HepG2 (cell line): ENCODE measurements around the gene ZFP36. TPM values are rescaled to one million over a fixed set of nuclear protein-coding genes. Genes with fewer than 3 reads are reported as not detected.
A peak's percentile ranks its signal among the peaks of the same experiment; 100 is the strongest.

Source experiments
- ARHGAP35 ChIP-seq: sonication (generic); formaldehyde crosslinking; IDR thresholded peaks from 2 replicates; pipeline ENCODE4 v1.9.0; 2022; ENCODE audit warnings: mild to moderate bottlenecking, inconsistent platforms, moderate library complexity, missing genetic modification reagents, borderline replicate concordance
- CBFB ChIP-seq: sonication (generic); formaldehyde crosslinking; IDR thresholded peaks from 2 replicates; pipeline ENCODE4 v1.4.0; 2020; ENCODE audit warnings: missing genetic modification reagents
- CC2D1A ChIP-seq: sonication (generic); formaldehyde crosslinking; IDR thresholded peaks from 2 replicates; pipeline ENCODE4 v1.8.1; 2023; ENCODE audit warnings: mild to moderate bottlenecking, missing genetic modification reagents
- DPF2 ChIP-seq: sonication (generic); formaldehyde crosslinking; IDR thresholded peaks from 2 replicates; pipeline ENCODE4 v1.4.0; 2020; ENCODE audit warnings: mild to moderate bottlenecking, low read depth, missing genetic modification reagents, borderline replicate concordance
- EP300 ChIP-seq, 3 experiments: sonication (generic) in 1 of 3; formaldehyde crosslinking in 1 of 3; IDR thresholded peaks; 2 replicates each; pipeline versions ENCODE4 v1.5.1 to v1.6.1; 2011 to 2020; ENCODE audit warnings: low read depth in 2 of 3, low read length in 2 of 3, borderline replicate concordance in 1 of 3, improper control_type of control experiment in 1 of 3, mild to moderate bottlenecking in 1 of 3, missing genetic modification reagents in 1 of 3, moderate library complexity in 1 of 3
- FOXA3 ChIP-seq: IDR thresholded peaks from 2 replicates; pipeline ENCODE4 v1.6.1; 2016; ENCODE audit warnings: missing genetic modification reagents, missing compliant biosample characterization
- GMEB1 ChIP-seq: sonication (generic); formaldehyde crosslinking; IDR thresholded peaks from 2 replicates; pipeline ENCODE4 v1.5.1; 2020; ENCODE audit warnings: missing genetic modification reagents, mild to moderate bottlenecking, borderline replicate concordance
- HDAC2 ChIP-seq: sonication (generic); formaldehyde crosslinking; IDR thresholded peaks from 2 replicates; pipeline ENCODE4 v1.4.0; 2020; ENCODE audit warnings: missing genetic modification reagents
- JARID2 ChIP-seq: sonication (generic); formaldehyde crosslinking; IDR thresholded peaks from 2 replicates; pipeline ENCODE4 v1.8.1; 2023; ENCODE audit warnings: missing genetic modification reagents, inconsistent platforms; ENCODE audit not compliant: insufficient replicate concordance
- PATZ1 ChIP-seq: sonication (generic); formaldehyde crosslinking; IDR thresholded peaks from 2 replicates; pipeline ENCODE4 v1.4.0; 2020; ENCODE audit warnings: missing genetic modification reagents
- PAXIP1 ChIP-seq: sonication (generic); formaldehyde crosslinking; conservative IDR thresholded peaks from 2 replicates; pipeline ENCODE4 v1.4.0; 2020; ENCODE audit warnings: mild to moderate bottlenecking, missing genetic modification reagents, moderate library complexity
- POLR2G ChIP-seq: fragments of 200-400 bp; formaldehyde crosslinking; IDR thresholded peaks from 2 replicates; pipeline ENCODE4 v1.6.1; 2018; ENCODE audit warnings: mild to moderate bottlenecking, low read depth, low read length, moderate library complexity
- RBM39 ChIP-seq: fragments of 200-400 bp; formaldehyde crosslinking; IDR thresholded peaks from one replicate; pipeline ENCODE4 v1.6.1; 2018; ENCODE audit warnings: antibody characterized with exemption, mild to moderate bottlenecking, low read depth, low read length; ENCODE audit not compliant: poor library complexity, severe bottlenecking
- SIN3A ChIP-seq: IDR thresholded peaks from 2 replicates; pipeline ENCODE4 v1.6.1; 2011; ENCODE audit warnings: low read depth, mild to moderate bottlenecking, control low read depth, low read length, borderline replicate concordance
- SMYD3 ChIP-seq: sonication (generic); formaldehyde crosslinking; IDR thresholded peaks from 2 replicates; pipeline ENCODE4 v1.8.1; 2023; ENCODE audit warnings: mild to moderate bottlenecking, missing genetic modification reagents
- ZFP1 ChIP-seq: IDR thresholded peaks from 2 replicates; pipeline ENCODE4 v1.6.1; 2016
- ZNF546 ChIP-seq: sonication (generic); formaldehyde crosslinking; conservative IDR thresholded peaks from 2 replicates; pipeline ENCODE4 v1.8.1; 2023; ENCODE audit warnings: mild to moderate bottlenecking, missing genetic modification reagents
- ZNF567 ChIP-seq: sonication (generic); formaldehyde crosslinking; IDR thresholded peaks from 2 replicates; pipeline ENCODE4 v1.8.1; 2023; ENCODE audit warnings: mild to moderate bottlenecking, missing genetic modification reagents, borderline replicate concordance
- ZNF841 ChIP-seq: sonication (generic); formaldehyde crosslinking; IDR thresholded peaks from 2 replicates; pipeline ENCODE4 v1.8.1; 2023; ENCODE audit warnings: missing genetic modification reagents, borderline replicate concordance
- polyA plus RNA-seq, 8 experiments: library from polyadenylated mRNA; depleted of rRNA in 3 of 8; stranded (reverse) in 7 of 8; unstranded in 1 of 8; fragments of >200 nt; fragmentation: Illumina TruSeq in 4 of 8; extraction: Trizol in 4 of 8; gene quantifications; 2 replicates each; pipeline versions ENCODE4 v1.2.1 to v1.2.3, GENCODE V29; 2011 to 2016; ENCODE audit warnings: low read depth in 4 of 8, missing spikeins in 1 of 8, mixed read lengths in 1 of 8; ENCODE audit not compliant: insufficient read depth in 1 of 8
- total RNA-seq, 5 experiments: library from RNA; depleted of rRNA; stranded (reverse); fragments of >200 nt; fragmentation: Illumina TruSeq; extraction: Trizol; gene quantifications; 2 replicates each; pipeline ENCODE4 v1.2.3, GENCODE V29; 2016; ENCODE audit warnings: low read depth in 1 of 5
- TF ChIP-seq, protein P1 (sequence below): sonication (generic); formaldehyde crosslinking; IDR thresholded peaks from 2 replicates; pipeline ENCODE4 v1.4.0; 2020; ENCODE audit warnings: missing genetic modification reagents

Gene ZFP36
- total and polyA plus RNA-seq, 2 of the 13 experiments (the other 11 are each of a cell fraction or from before 2014, with no cell fraction given) = 1.4 to 1.7 TPM

DNA sequence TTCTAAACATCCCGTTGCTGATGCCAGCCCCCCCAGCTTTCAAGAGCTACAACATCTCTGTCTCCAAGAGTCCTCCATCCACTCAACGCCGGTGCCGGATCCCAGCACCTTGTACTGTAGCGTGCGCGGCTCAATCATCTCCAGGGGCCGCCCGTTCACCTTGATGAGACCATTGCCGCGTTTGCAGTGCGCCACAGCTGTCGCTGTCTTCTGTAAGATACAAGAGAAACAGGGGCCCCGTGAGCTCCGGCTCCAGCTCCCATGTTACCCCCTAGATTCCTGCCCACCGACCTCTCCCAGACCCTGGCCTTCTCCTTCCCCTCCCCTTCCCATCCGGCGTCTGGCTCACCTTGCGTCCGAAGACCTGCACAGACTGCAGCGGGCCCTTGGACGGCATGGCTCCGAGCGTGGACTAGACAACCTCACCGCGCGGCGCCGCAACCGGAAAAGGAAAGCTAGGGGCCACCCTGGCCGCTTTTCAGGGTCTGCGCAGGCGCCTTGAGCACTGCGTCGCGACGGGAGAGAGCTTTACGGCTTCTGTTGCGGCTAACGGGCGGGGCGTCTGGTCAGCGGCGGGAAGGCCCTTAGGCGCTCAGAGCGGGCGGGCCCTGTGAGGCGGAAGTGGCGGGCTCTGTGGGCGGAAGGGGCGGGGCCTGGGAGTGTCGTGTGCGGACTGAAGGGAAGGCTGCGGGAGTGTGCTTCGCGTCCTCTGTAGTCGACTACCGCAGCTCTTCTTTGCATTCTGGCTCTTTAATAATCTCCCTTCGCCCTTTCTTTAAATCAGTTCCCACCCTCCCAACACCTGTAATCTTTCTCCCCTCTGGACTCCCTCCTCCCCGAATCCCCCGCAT, 29.1 kb downstream of the ZFP36 start, which contains the start of gene RPS16 (continued):
- TF ChIP-seq HDAC2 (CRISPR knock-in tag) (peak; percentile 87), GMEB1 (CRISPR knock-in tag) (peak; percentile 87), POLR2G (peak; percentile 99), JARID2 (CRISPR knock-in tag) (no peak), ZFP1 (0 out of 2 replicates have a peak, but pooled peaks have one; percentile 21), SMYD3 (no peak), DPF2 (CRISPR knock-in tag) (no peak), FOXA3 (peak; percentile 57), CC2D1A (no peak), PATZ1 (CRISPR knock-in tag) (peak; percentile 33), CBFB (peak; percentile 66; the same call in 1 of the 2 replicates), ZNF567 (CRISPR knock-in tag) (0 out of 2 replicates have a peak, but pooled peaks have one; percentile 33), RBM39 (peak; percentile 99), EP300 (IDR thresholded peaks at IDR 0.05; ENCODE audit: low read depth in 2 of 2, low read length in 2 of 2) (peak; percentile 13 to 31; a peak in 2 of 4 replicates), EP300 (CRISPR knock-in tag; IDR thresholded peaks at IDR 0.05; ENCODE audit: borderline replicate concordance) (0 out of 2 replicates have a peak, but pooled peaks have one; percentile 31), ZNF841 (CRISPR knock-in tag) (peak; percentile 69; the same call in 1 of the 2 replicates), ZNF546 (CRISPR knock-in tag) (no peak; the same call in 1 of the 2 replicates), PAXIP1 (peak; percentile 63), SIN3A (peak; percentile 90; the same call in 1 of the 2 replicates), ARHGAP35 (CRISPR knock-in tag) (peak; percentile 84; the same call in 1 of the 2 replicates)
- TF ChIP-seq, protein P1, sequence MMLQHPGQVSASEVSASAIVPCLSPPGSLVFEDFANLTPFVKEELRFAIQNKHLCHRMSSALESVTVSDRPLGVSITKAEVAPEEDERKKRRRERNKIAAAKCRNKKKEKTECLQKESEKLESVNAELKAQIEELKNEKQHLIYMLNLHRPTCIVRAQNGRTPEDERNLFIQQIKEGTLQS (CRISPR knock-in tag) = peak; percentile 71; the same call in 1 of the 2 replicates
